ENCODE results near the gene DTX3. TPM values are rescaled to one million over a fixed set of nuclear protein-coding genes. Genes with fewer than 3 reads are reported as not detected.

The DTX3 gene
- total RNA-seq, 1 experiment from 2014 or later: 0.37 TPM

GRCh38 chr12:57575771-57576612 is 28.6 kb upstream of the DTX3 start (continued):
- no peak for TF ChIP-seq CTCF (IDR thresholded peaks at IDR 0.05 in 2 of 3, conservative IDR thresholded peaks at IDR 0.05 in 1 of 3; ENCODE audit: borderline replicate concordance in 1 of 3, insufficient read depth in 1 of 3, low read depth in 2 of 3, low read length in 2 of 3)

GRCh38 chr12:57576613-57577160 is 27.9 kb upstream of the DTX3 start:
- no peaks in the 10 kb centered on the region for H3K9me2 ChIP-seq (ENCODE audit: insufficient read depth)
- POLR2A ChIA-PET: no interaction called here
- no peak overlapping the region for H3K4me3 ChIP-seq (replicated peaks in 1 of 2; ENCODE audit: low read depth in 1 of 2, low read length in 2 of 2)
- RAD21 ChIA-PET (ENCODE audit: low non-redundant PET in 1 of 2, low total read pairs in 2 of 2, uncharacterized antibody in 2 of 2, unreplicated experiment in 2 of 2): no interaction called here
- H4K20me1 ChIP-seq (ENCODE audit: insufficient read depth): no peaks in the 10 kb centered on the region
- DNase-seq (ENCODE audit: low read depth, low spot score) (no peak), ATAC-seq (no peak)
- H3K4me2 ChIP-seq (ENCODE audit: low read length): no peak overlapping the region
- no peak overlapping the region for H2AFZ ChIP-seq (ENCODE audit: low read depth, low read length, poor library complexity, severe bottlenecking)
- peaks cover 0 to 14% of the 10 kb centered on the region in 2 experiments; a peak in 3 of 4 replicates for H3K36me3 ChIP-seq (ENCODE audit: control insufficient read depth in 1 of 2, insufficient read depth in 2 of 2, low read length in 2 of 2)
- no peaks in the 10 kb centered on the region for H3K27me3 ChIP-seq (ENCODE audit: insufficient read depth, low read length)
- no peaks in the 10 kb centered on the region for H3K4me1 ChIP-seq (ENCODE audit: control insufficient read depth in 1 of 2, insufficient read depth in 2 of 2, low read length in 2 of 2)
- no peaks in the 10 kb centered on the region for H3K9me3 ChIP-seq (ENCODE audit: control insufficient read depth in 1 of 2, insufficient read depth in 1 of 2, low read depth in 1 of 2, low read length in 2 of 2)
- no peak overlapping the region for H3K9ac ChIP-seq (ENCODE audit: low read length)
- BruUV-seq (replicated peaks): no TSS peak
- no peaks in the 10 kb centered on the region for H3K79me2 ChIP-seq (ENCODE audit: insufficient read depth, low read length)
- H3K27ac ChIP-seq (ENCODE audit: low read depth, low read length): no peak overlapping the region
- intact Hi-C loops (cut with micrococcal nuclease): no loop called here
- CTCF ChIA-PET: no interaction called here
- TF ChIP-seq SRF (IDR thresholded peaks at IDR 0.05; ENCODE audit: low read depth) (no peak), ZNF274 (IDR thresholded peaks at IDR 0.05; ENCODE audit: low read depth, low read length) (no peak), ATF3 (IDR thresholded peaks at IDR 0.05) (no peak), ELF1 (IDR thresholded peaks at IDR 0.05; ENCODE audit: borderline replicate concordance, low read depth) (no peak), ZBTB33 (IDR thresholded peaks at IDR 0.05; ENCODE audit: extremely low read depth, insufficient replicate concordance, low read length) (no peak), EZH2 (IDR thresholded peaks at IDR 0.05) (no peak), RAD21 (IDR thresholded peaks at IDR 0.05; ENCODE audit: low read depth) (no peak), CEBPB (IDR thresholded peaks at IDR 0.05; ENCODE audit: low read depth) (no peak), ZFX (IDR thresholded peaks at IDR 0.05) (no peak), REST (IDR thresholded peaks at IDR 0.05; ENCODE audit: low read depth) (no peak), EZH2phosphoT487 (IDR thresholded peaks at IDR 0.05; ENCODE audit: borderline replicate concordance) (no peak), FOSL1 (IDR thresholded peaks at IDR 0.05; ENCODE audit: low read depth) (no peak), JUND (IDR thresholded peaks at IDR 0.05) (no peak), YY1 (IDR thresholded peaks at IDR 0.05; ENCODE audit: extremely low read depth, insufficient replicate concordance, low read depth, low read length) (no peak), MAX (IDR thresholded peaks at IDR 0.05) (no peak), EGR1 (IDR thresholded peaks at IDR 0.05; ENCODE audit: low read depth) (no peak)

Measured in HCT116 (cell line).